ENCODE data around the gene KCNK18.

KCNK18 gene

GRCh38 chr10:117161386-117162033, 35.8 kb upstream of the KCNK18 start:
- H3K27ac ChIP-seq: no peak overlapping the region
- POLR2A ChIA-PET (ENCODE audit: low non-redundant PET): no interaction called here
- TF ChIP-seq CTCF (conservative IDR thresholded peaks at IDR 0.05; ENCODE audit: low read depth): no peak
- DNase-seq (ENCODE audit: low spot score): no peak
- CTCF ChIA-PET: no interaction called here

GRCh38 chr10:117162093-117163060, 34.9 kb upstream of the KCNK18 start:
- no peak overlapping the region for H3K27ac ChIP-seq
- DNase-seq (ENCODE audit: low spot score): no peak
- ChIA-PET CTCF (interaction anchor here (0.5 to 0.6 kb wide), 2 partner anchors 349 to 707 kb away, joined by 3 read pairs; no protein-coding TSS in a partner anchor), POLR2A (ENCODE audit: low non-redundant PET) (no interaction called here)
- no peak for TF ChIP-seq CTCF (conservative IDR thresholded peaks at IDR 0.05; ENCODE audit: low read depth)

GRCh38 chr10:117163061-117163953, 34.0 kb upstream of the KCNK18 start:
- TF ChIP-seq CTCF (conservative IDR thresholded peaks at IDR 0.05; ENCODE audit: low read depth): no peak
- H3K27ac ChIP-seq: no peak overlapping the region
- POLR2A ChIA-PET (ENCODE audit: low non-redundant PET): no interaction called here
- CTCF ChIA-PET: interaction anchor here (0.7 to 5.8 kb wide), 4 partner anchors 12 to 384 kb away, joined by 3 to 63 read pairs (median 6); no protein-coding TSS in a partner anchor
- no peak for DNase-seq (ENCODE audit: low spot score)

GRCh38 chr10:117163954-117164548, 33.2 kb upstream of the KCNK18 start:
- DNase-seq (ENCODE audit: low spot score): no peak
- CTCF ChIA-PET: interaction anchor here (0.6 to 5.8 kb wide), 5 partner anchors 11 to 385 kb away, joined by 3 to 63 read pairs (median 3); no protein-coding TSS in a partner anchor
- no peak overlapping the region for H3K27ac ChIP-seq
- TF ChIP-seq CTCF (conservative IDR thresholded peaks at IDR 0.05; ENCODE audit: low read depth): no peak
- POLR2A ChIA-PET (ENCODE audit: low non-redundant PET): no interaction called here

- POLR2A ChIA-PET (ENCODE audit: low non-redundant PET): no interaction called here
- DNase-seq (ENCODE audit: low spot score): no peak
- H3K27ac ChIP-seq: no peak overlapping the region
- TF ChIP-seq CTCF (conservative IDR thresholded peaks at IDR 0.05; ENCODE audit: low read depth): no peak
- CTCF ChIA-PET: interaction anchor here (0.7 to 5.8 kb wide), 11 partner anchors 7 to 402 kb away, joined by 3 to 63 read pairs (median 4); no protein-coding TSS in a partner anchor
These were observed 32.4 kb upstream of the KCNK18 start for GRCh38 chr10:117164592-117165537.

All from RWPE1 (cell line).